Measurements from ENCODE around the gene GLO1. TPM values are rescaled to one million over a fixed set of nuclear protein-coding genes. Genes with fewer than 3 reads are reported as not detected.

GLO1 gene
- total RNA-seq, 4 donors from 2014 or later = 43.5 to 124 (median 80.7) TPM

- no peak for DNase-seq (ENCODE audit: low spot score in 2 of 2)
- no peaks in the 10 kb centered on the region for H3K27me3 ChIP-seq
- WGBS = 100% methylated on average over 2 of the region's 2 CpGs
- H3K27ac ChIP-seq = no peak overlapping the region
- H3K4me3 ChIP-seq = no peak overlapping the region
- no peak for TF ChIP-seq EP300 (IDR thresholded peaks at IDR 0.05)
- no peaks in the 10 kb centered on the region for H3K9me3 ChIP-seq
- H3K4me1 ChIP-seq = no peaks in the 10 kb centered on the region
- no peaks in the 10 kb centered on the region for H3K36me3 ChIP-seq
These were observed 7.6 kb downstream of the GLO1 start for GRCh38 chr6:38695227-38695900.

- H3K27ac ChIP-seq = no peak overlapping the region
- TF ChIP-seq EP300 (IDR thresholded peaks at IDR 0.05) (no peak), CTCF (IDR thresholded peaks at IDR 0.05) (no peak), POLR2A (IDR thresholded peaks at IDR 0.05) (no peak), POLR2AphosphoS5 (IDR thresholded peaks at IDR 0.05) (no peak)
These were observed 14.3 kb downstream of the GLO1 start for GRCh38 chr6:38688579-38689087.

GRCh38 chr6:38687549-38687948 lies 15.4 kb downstream of the GLO1 start:
- H3K27ac ChIP-seq = no peak overlapping the region
- TF ChIP-seq CTCF (IDR thresholded peaks at IDR 0.05) = no peak
- TF ChIP-seq POLR2AphosphoS5 (IDR thresholded peaks at IDR 0.05) = no peak
- no peak for TF ChIP-seq POLR2A (IDR thresholded peaks at IDR 0.05)
- TF ChIP-seq EP300 (IDR thresholded peaks at IDR 0.05) = no peak
- no peaks in the 10 kb centered on the region for H3K4me1 ChIP-seq
- H3K9me3 ChIP-seq = no peaks in the 10 kb centered on the region
- no peak overlapping the region for H3K4me3 ChIP-seq
- WGBS = 89% methylated on average over 1 of the region's 1 CpG
- DNase-seq (ENCODE audit: low spot score in 2 of 2) = no peak
- H3K27me3 ChIP-seq = no peaks in the 10 kb centered on the region
- peaks cover 16% of the 10 kb centered on the region for H3K36me3 ChIP-seq

More at GRCh38 chr6:38688579-38689087, 14.3 kb downstream of the GLO1 start:
- Histone ChIP-seq H3K27me3 (no peaks in the 10 kb centered on the region), H3K9me3 (no peaks in the 10 kb centered on the region), H3K4me3 (no peak overlapping the region), H3K4me1 (no peaks in the 10 kb centered on the region), H3K36me3 (peaks cover 11% of the 10 kb centered on the region)
- WGBS = 83% methylated on average over 6 of the region's 6 CpGs
- DNase-seq (ENCODE audit: low spot score in 2 of 2) = no peak

GRCh38 chr6:38687043-38687353 lies 15.9 kb downstream of the GLO1 start:
- no peak for TF ChIP-seq POLR2AphosphoS5 (IDR thresholded peaks at IDR 0.05)
- TF ChIP-seq CTCF (IDR thresholded peaks at IDR 0.05) = no peak
- TF ChIP-seq EP300 (IDR thresholded peaks at IDR 0.05) = no peak
- no peak for TF ChIP-seq POLR2A (IDR thresholded peaks at IDR 0.05)
- peaks cover 21% of the 10 kb centered on the region for H3K36me3 ChIP-seq
- no peak overlapping the region for H3K4me3 ChIP-seq
- H3K27ac ChIP-seq = no peak overlapping the region
- DNase-seq (ENCODE audit: low spot score in 2 of 2) = no peak
- no peaks in the 10 kb centered on the region for H3K4me1 ChIP-seq
- WGBS = 93% methylated on average over 2 of the region's 2 CpGs
- no peaks in the 10 kb centered on the region for H3K9me3 ChIP-seq
- H3K27me3 ChIP-seq = no peaks in the 10 kb centered on the region

GRCh38 chr6:38686270-38687042 lies 16.5 kb downstream of the GLO1 start:
- Histone ChIP-seq H3K9me3 (no peaks in the 10 kb centered on the region), H3K27me3 (no peaks in the 10 kb centered on the region), H3K4me3 (no peak overlapping the region), H3K4me1 (no peaks in the 10 kb centered on the region), H3K27ac (no peak overlapping the region), H3K36me3 (peaks cover 26% of the 10 kb centered on the region)
- no peak for TF ChIP-seq POLR2AphosphoS5 (IDR thresholded peaks at IDR 0.05)
- TF ChIP-seq POLR2A (IDR thresholded peaks at IDR 0.05) = no peak
- TF ChIP-seq EP300 (IDR thresholded peaks at IDR 0.05) = no peak
- TF ChIP-seq CTCF (IDR thresholded peaks at IDR 0.05) = no peak
- 95% methylated on average over 4 of the region's 4 CpGs for WGBS
- no peak for DNase-seq (ENCODE audit: low spot score in 2 of 2)
